Measurements from ENCODE around the gene GALK1. TPM values are rescaled to one million over a fixed set of nuclear protein-coding genes. Genes with fewer than 3 reads are reported as not detected.

GALK1 gene
- total RNA-seq, 1 experiment from 2014 or later: 35.8 TPM

GRCh38 chr17:75751676-75752404, 13.2 kb downstream of the GALK1 start:
- POLR2A ChIA-PET: no interaction called here
- TF ChIP-seq SIN3A (IDR thresholded peaks at IDR 0.05; ENCODE audit: borderline replicate concordance, insufficient read depth, low read depth, low read length) (no peak), TCF7L2 (IDR thresholded peaks at IDR 0.05; ENCODE audit: low read depth, low read length) (no peak), CTCF (IDR thresholded peaks at IDR 0.05) (no peak), POLR2AphosphoS5 (IDR thresholded peaks at IDR 0.05; ENCODE audit: low read depth, low read length) (no peak), REST (IDR thresholded peaks at IDR 0.05; ENCODE audit: insufficient read depth in 1 of 2, low read depth in 2 of 2, low read length in 1 of 2) (no peak)
- in situ Hi-C loops (cut with HindIII; ENCODE audit: low pct_unique_long_range_greater_than_20kb, low sequenced_read_pairs): no loop called here
- no peak overlapping the region for H3K4me3 ChIP-seq (ENCODE audit: low read depth in 2 of 2, low read length in 2 of 2)
- no peaks in the 10 kb centered on the region for H3K9me3 ChIP-seq (ENCODE audit: control insufficient read depth, insufficient read depth, low read depth, low read length)
- ATAC-seq (no peak), DNase-seq (ENCODE audit: low read depth, low spot score) (no peak)
- no peaks in the 10 kb centered on the region for H3K36me3 ChIP-seq (ENCODE audit: control insufficient read depth, insufficient read depth, low read length)
- BruUV-seq (replicated peaks): no TSS peak
- H3K27me3 ChIP-seq (ENCODE audit: control insufficient read depth, insufficient read depth, low read length): no peaks in the 10 kb centered on the region
- intact Hi-C loops (cut with micrococcal nuclease; ENCODE audit: unreplicated experiment): no loop called here
- H3K4me1 ChIP-seq (ENCODE audit: control insufficient read depth, insufficient read depth, low read length): peaks cover 11% of the 10 kb centered on the region
- H3K27ac ChIP-seq (ENCODE audit: low read length): no peak overlapping the region
- CTCF ChIA-PET: interaction anchor here (0.6 to 5.7 kb wide), 2 partner anchors 118 to 788 kb away, joined by 4 to 86 read pairs; partner anchors contain the start of genes PRCD and SMIM5

GRCh38 chr17:75750661-75751423, 14.2 kb downstream of the GALK1 start:
- ATAC-seq: no peak
- CTCF ChIA-PET: interaction anchor here (0.6 to 5.7 kb wide), 3 partner anchors 14 to 323 kb away, joined by 3 to 86 read pairs (median 5); partner anchors contain the start of genes GALK1 and SMIM5

More at GRCh38 chr17:75750661-75751423, 14.2 kb downstream of the GALK1 start:
- POLR2A ChIA-PET: no interaction called here
- in situ Hi-C loops (cut with HindIII; ENCODE audit: low pct_unique_long_range_greater_than_20kb, low sequenced_read_pairs) (no loop called here), intact Hi-C loops (cut with micrococcal nuclease; ENCODE audit: unreplicated experiment) (no loop called here)
- no peaks in the 10 kb centered on the region for H3K9me3 ChIP-seq (ENCODE audit: control insufficient read depth, insufficient read depth, low read depth, low read length)
- TF ChIP-seq POLR2AphosphoS5 (IDR thresholded peaks at IDR 0.05; ENCODE audit: low read depth, low read length) (no peak), TCF7L2 (IDR thresholded peaks at IDR 0.05; ENCODE audit: low read depth, low read length) (no peak), REST (IDR thresholded peaks at IDR 0.05; ENCODE audit: insufficient read depth in 1 of 2, low read depth in 2 of 2, low read length in 1 of 2) (no peak), SIN3A (IDR thresholded peaks at IDR 0.05; ENCODE audit: borderline replicate concordance, insufficient read depth, low read depth, low read length) (no peak), CTCF (IDR thresholded peaks at IDR 0.05) (no peak)
- no peak overlapping the region for H3K4me3 ChIP-seq (ENCODE audit: low read depth in 2 of 2, low read length in 2 of 2)
- no peaks in the 10 kb centered on the region for H3K36me3 ChIP-seq (ENCODE audit: control insufficient read depth, insufficient read depth, low read length)
- BruUV-seq (replicated peaks): no TSS peak
- no peak for DNase-seq (ENCODE audit: low read depth, low spot score)
- no peak overlapping the region for H3K27ac ChIP-seq (ENCODE audit: low read length)
- peaks cover 10% of the 10 kb centered on the region for H3K4me1 ChIP-seq (ENCODE audit: control insufficient read depth, insufficient read depth, low read length)
- H3K27me3 ChIP-seq (ENCODE audit: control insufficient read depth, insufficient read depth, low read length): no peaks in the 10 kb centered on the region

Data from Panc1 (cell line).